HG03064 (cell line): ENCODE measurements around the gene ARHGAP6.

Experiments
- ATAC-seq: cut with Tn5 transposase; IDR thresholded peaks from one replicate; pipeline ENCODE4 v1.9.1; 2021; ENCODE audit warnings: low read depth; ENCODE audit not compliant: unreplicated experiment

ARHGAP6 gene

GRCh38 chrX:11336201-11336600, 329.5 kb downstream of the ARHGAP6 start:
- no peak for ATAC-seq

- ATAC-seq = no peak
Measured at GRCh38 chrX:11334165-11334564, 331.6 kb downstream of the ARHGAP6 start.

- ATAC-seq = no peak
Measured at GRCh38 chrX:11331788-11332187, 333.9 kb downstream of the ARHGAP6 start.

- no peak for ATAC-seq
Measured at GRCh38 chrX:11329021-11329420, 336.7 kb downstream of the ARHGAP6 start.

- no peak for ATAC-seq
Measured at GRCh38 chrX:11328134-11328533, 337.6 kb downstream of the ARHGAP6 start.

GRCh38 chrX:11321986-11322385, 343.7 kb downstream of the ARHGAP6 start:
- no peak for ATAC-seq

- ATAC-seq = no peak
Measured at GRCh38 chrX:11319806-11320520, 345.8 kb downstream of the ARHGAP6 start.

- ATAC-seq = no peak
Measured at GRCh38 chrX:11311706-11312105, 354.0 kb downstream of the ARHGAP6 start.

GRCh38 chrX:11309220-11309619, 356.5 kb downstream of the ARHGAP6 start:
- no peak for ATAC-seq

- ATAC-seq = no peak
Measured at GRCh38 chrX:11305641-11306040, 360.1 kb downstream of the ARHGAP6 start.

GRCh38 chrX:11304829-11305228, 360.9 kb downstream of the ARHGAP6 start:
- no peak for ATAC-seq

GRCh38 chrX:11298600-11298999, 367.1 kb downstream of the ARHGAP6 start:
- ATAC-seq = no peak

GRCh38 chrX:11296051-11296450, 369.7 kb downstream of the ARHGAP6 start:
- ATAC-seq = no peak

- no peak for ATAC-seq
Measured at GRCh38 chrX:11293113-11293512, 372.6 kb downstream of the ARHGAP6 start, which contains the start of gene AMELX. AMELX (plus strand) TSS chrX:11293413; CDS start chrX:11294789, 1,376 bp downstream.

GRCh38 chrX:11290416-11291102, 375.2 kb downstream of the ARHGAP6 start:
- ATAC-seq = no peak

- no peak for ATAC-seq
Measured at GRCh38 chrX:11287505-11287904, 378.2 kb downstream of the ARHGAP6 start.

GRCh38 chrX:11285651-11286050, 380.1 kb downstream of the ARHGAP6 start:
- ATAC-seq = no peak

GRCh38 chrX:11282043-11282442, 383.7 kb downstream of the ARHGAP6 start:
- ATAC-seq = no peak

GRCh38 chrX:11273544-11273943, 392.2 kb downstream of the ARHGAP6 start:
- ATAC-seq = no peak

GRCh38 chrX:11272863-11273262, 392.9 kb downstream of the ARHGAP6 start:
- no peak for ATAC-seq

- ATAC-seq = no peak
Measured at GRCh38 chrX:11272290-11272689, 393.4 kb downstream of the ARHGAP6 start.

GRCh38 chrX:11269996-11270395, 395.7 kb downstream of the ARHGAP6 start:
- ATAC-seq = no peak
